ENCODE data around the gene GNGT2.

GNGT2 gene

DNA sequence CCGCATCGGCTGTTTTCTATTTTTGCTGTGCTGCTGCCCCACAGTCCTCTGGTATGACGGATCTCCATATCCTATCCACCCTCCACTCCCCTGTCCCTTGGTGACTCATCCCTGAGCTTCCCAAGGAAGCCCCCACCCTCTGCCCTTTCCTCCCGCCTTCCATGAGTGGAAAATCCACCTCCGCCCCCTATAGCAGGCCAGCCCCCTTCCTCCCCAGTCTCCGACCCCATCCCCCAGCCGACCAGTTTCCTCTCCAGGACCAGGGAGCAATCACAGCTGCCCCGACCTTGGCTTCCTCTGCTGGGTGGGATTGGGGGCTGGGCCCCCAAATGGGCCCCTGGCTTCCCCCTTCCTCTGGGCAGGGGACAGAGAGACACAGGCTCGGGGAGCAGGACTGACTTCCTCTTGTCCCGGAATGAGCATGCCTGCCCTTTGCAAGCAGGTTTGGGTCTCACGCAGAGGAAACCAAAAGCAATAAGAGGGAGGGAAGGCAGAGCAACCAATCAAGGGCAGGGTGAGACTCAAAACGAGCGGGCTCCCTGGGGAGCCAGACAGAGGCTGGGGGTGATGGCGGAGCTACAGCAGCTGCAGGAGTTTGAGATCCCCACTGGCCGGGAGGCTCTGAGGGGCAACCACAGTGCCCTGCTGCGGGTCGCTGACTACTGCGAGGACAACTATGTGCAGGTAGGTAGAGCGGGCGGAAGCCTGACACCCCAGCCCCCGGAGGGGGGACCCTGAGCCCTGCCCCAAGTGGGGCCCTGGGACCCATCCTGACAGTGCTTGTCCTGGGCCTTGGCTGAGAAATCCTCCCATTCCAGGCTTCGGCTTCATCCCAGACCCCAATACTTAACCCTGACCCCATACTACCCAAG, at the start of gene GNGT2, which contains the start of gene ABI3:
Gene GNGT2, minus strand, starts transcription at position 417 of the 872 bp plus-strand sequence. CDS start 3,152 bp downstream, outside the sequence.
Gene ABI3, plus strand, starts transcription at position 550 of the 872 bp plus-strand sequence. Its CDS starts 18 bp downstream, at position 568.
- peak; percentile 54 for DNase-seq

DNA sequence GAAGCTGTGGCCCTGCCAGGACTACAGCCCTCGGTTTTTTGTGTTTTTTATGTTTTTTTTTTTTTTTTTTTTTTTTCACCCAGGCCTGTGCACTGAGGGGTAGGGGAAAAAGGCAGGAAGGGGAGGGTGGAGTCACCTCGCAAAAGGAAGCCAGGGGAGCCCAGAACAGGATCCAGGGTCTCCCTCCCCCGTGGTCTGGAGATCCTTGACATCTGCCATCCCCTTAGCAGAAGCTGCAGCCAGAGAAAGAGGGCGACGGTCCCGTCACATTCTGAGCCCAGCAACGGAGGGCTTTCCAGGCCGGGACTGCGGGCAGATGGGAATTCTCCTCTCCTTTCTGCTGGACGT, 49.3 kb upstream of the GNGT2 start:
- DNase-seq: peak; percentile 34

DNA sequence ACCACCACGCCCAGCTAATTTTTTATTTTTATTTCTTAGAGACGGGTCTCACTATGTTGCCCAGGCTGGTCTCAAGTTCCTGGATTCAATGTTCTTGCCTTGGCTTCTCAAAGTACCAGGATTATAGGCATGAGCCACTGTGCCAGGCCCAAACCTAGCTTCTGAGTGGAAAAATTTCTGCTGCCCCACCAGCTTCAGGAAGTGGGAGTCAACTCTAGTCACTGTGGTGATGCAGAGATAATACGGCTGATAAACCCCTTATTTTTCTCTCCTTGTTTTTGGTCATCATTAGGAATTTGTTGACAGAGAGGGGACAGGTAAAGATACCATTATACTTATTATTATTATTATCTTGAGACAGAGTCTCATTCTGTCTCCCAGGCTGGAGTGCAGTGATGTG, 48.0 kb upstream of the GNGT2 start:
- peak; percentile 54 for DNase-seq

- peak; percentile 39 for DNase-seq
These were observed 44.8 kb upstream of the GNGT2 start for GRCh38 chr17:49255125-49255524.

GRCh38 chr17:49254066-49254465, 43.7 kb upstream of the GNGT2 start:
- no peak for DNase-seq

GRCh38 chr17:49252148-49252695, 41.8 kb upstream of the GNGT2 start:
- DNase-seq: peak; percentile 76

DNA sequence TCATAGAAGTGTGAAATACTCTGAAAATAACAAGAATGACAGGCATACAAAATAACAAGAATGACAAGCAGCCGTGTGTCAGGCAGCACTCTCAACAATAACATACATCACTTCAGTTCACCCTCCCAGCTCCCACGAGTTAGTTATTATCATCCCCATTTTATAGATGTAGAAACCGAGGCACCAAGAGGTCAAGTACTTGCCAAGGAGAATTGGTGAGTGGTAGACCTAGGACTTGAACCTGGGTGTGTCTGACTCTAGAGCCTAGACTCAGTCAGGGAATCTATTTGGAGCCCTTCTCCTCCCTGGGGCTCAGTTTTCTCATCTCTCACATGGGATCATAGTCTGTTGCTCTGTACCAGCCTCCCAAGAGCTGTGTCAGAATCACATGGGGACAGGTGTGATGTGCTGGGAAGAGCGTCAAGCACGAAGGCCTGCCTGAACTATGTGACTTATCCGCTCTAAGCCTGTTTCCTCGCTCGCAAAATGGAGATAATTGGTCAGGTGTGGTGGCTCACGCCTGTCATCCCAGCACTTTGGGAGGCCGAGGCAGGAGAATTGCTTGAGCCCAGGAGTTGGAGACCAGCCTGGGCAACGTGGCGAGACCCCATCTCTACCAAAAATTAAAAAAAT, 39.6 kb upstream of the GNGT2 start:
- DNase-seq: no peak

DNA sequence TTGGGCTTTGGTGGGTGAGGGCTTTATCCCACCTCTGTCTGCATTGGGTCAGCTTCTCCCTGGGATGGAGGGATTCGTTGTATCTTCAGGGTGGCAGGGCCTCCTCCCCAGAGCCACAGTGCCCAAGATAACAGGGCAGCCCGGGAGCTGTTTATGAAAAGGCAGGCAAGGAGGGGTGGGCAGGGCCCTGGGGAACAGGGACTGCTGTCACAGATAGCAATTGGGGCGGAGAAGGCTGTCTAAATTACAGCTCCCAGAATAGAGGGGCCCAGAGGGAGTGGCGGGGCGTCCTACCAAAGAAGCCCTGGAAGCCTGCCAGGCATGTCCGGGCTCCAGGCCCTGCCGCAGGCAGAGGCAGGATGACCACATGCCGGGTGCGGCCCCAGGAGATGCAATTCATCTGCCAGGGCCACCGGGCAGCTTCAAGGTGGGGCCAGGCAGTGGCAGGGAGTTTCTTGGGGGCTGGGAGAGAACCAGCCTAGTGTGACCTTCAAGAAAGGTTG, 39.0 kb upstream of the GNGT2 start:
- DNase-seq: peak; percentile 98

GRCh38 chr17:49247944-49248343, 37.6 kb upstream of the GNGT2 start:
- DNase-seq: peak; percentile 57

DNA sequence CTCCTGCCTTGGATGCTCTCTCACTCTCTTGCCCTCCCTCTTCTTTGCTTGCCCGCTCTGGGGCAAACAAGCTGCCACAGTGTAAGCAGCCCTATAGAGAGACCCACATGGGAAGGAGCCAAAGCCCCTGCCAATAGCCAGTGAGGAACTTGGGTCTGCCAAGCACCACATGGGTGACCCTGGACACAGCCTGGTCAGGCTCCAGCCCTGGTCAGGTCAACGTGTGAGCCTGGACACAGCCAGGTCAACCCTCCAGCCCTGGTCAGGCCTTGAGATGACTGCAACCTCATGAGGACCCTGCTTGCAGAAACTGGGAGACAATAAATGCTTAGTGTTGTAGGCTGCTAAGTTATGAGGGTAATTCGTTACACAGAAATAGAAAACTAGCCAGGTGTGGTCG, 34.5 kb upstream of the GNGT2 start:
- no peak for DNase-seq

DNA sequence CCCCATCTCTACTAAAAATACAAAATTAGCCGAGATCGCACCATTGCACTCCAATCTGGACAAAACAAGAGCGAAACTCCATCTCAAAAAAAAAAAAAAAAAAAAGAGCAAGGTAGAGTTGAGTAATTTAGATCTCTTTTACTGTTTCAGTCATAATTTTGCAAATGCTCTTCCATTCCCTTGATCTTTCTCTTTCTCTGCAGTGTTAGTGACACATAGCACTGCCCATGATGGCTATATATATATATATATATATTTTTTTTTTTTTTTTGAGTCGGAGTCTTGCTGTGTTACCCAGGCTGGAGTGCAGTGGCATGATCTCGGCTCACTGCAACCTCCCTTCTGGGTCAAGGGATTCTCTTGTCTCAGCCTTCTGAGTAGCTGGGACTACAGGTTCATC, 32.4 kb upstream of the GNGT2 start:
- DNase-seq: no peak

DNA sequence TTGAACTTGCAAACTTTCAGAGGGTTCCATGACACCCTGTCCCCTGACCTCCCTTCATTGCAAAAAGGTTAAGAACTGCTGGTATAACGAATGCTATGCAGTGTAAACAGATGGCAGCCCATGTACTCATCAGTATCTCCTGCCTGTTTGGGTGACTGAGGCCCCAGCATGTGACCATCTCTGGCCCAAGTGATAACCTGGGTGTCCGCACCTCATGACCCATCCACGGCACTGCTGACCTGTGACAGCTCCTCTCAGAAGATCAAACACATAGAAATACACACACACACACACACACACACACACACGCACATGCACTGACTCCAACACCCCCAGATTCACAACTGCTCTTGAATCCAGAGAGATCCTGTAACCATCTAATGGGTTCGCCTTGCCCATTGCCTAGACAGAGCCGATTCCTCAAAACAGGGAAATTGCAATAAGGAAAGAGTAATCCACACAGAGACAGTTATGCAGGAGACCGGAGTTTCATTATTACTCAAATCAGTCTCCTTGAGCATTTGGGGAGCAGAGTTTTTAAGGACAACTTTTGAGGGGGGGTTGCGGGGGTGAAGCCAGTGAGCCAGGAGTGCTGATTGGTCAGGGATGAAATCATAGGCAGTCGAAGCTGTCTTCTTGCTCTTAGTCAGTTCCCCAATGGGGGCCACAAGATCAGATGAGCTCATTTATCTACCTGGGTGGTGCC, 31.5 kb upstream of the GNGT2 start:
- DNase-seq: no peak

- DNase-seq: no peak
These were observed 30.7 kb upstream of the GNGT2 start for GRCh38 chr17:49241040-49241439.

DNA sequence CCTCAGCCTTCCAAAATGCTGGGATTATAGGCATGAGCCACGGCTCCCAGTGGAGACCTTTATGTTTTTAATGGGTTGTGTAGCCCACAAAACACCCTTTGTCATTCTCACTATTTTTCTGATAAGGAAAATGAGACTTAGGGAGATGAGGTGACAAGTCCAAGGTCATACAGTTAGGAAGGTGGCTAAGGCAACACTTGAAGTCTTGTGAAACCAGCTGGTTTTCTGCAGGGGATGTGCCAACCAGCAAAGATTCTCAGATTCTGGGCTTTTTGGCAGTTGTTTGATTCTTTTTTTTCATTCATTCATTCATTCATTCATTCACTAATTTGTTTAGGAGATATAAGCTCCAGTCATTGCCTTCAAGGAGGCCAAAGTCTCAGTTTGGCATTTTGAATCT, 30.2 kb upstream of the GNGT2 start:
- no peak for DNase-seq

- DNase-seq: no peak
These were observed 29.6 kb upstream of the GNGT2 start for GRCh38 chr17:49239963-49240362.

GRCh38 chr17:49235896-49236295, 25.5 kb upstream of the GNGT2 start:
- no peak for DNase-seq

DNA sequence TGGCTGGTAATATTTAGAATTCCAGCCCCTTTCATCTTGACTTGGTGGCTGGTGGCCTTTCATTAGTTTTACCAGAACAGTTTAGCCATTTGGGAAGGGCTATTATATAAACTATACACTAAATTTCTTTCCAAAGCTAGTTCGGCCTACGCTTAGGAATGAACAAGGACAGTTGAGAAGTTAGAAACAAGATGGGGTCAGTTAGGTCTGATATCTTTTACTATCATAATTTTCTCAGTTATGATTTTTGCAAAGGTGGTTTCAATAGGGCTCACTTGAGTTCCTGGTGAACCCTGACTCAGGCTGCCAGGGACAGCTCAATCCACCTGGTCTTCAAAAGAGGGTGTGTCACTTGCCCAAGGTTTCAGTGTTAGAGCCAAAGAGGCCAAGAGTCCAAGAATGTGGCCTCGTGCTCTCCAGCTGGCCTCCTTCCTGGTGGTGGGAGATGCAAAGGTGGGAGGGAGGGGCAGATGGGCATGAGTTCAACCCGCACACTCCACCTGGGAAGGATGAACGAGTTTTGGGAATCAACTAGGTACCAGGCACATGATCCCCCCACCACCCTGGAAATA, 24.2 kb upstream of the GNGT2 start:
- DNase-seq: no peak

DNA sequence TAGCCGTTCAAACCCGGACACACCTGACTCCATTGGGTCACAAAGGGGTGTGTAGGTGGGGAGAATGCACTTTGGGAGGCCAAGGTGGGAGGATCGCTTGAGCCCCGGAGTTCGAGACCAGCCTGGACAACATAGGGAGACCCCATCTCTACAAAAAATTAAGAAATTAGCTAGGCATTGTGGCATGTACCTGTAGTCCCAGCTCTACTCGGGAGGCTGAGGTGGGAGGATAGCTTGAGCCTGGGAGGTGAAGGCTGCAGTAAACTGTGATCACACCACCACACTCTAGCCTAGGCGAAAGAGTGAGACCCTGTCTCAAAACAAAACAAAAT, 21.2 kb upstream of the GNGT2 start:
- no peak for DNase-seq

DNA sequence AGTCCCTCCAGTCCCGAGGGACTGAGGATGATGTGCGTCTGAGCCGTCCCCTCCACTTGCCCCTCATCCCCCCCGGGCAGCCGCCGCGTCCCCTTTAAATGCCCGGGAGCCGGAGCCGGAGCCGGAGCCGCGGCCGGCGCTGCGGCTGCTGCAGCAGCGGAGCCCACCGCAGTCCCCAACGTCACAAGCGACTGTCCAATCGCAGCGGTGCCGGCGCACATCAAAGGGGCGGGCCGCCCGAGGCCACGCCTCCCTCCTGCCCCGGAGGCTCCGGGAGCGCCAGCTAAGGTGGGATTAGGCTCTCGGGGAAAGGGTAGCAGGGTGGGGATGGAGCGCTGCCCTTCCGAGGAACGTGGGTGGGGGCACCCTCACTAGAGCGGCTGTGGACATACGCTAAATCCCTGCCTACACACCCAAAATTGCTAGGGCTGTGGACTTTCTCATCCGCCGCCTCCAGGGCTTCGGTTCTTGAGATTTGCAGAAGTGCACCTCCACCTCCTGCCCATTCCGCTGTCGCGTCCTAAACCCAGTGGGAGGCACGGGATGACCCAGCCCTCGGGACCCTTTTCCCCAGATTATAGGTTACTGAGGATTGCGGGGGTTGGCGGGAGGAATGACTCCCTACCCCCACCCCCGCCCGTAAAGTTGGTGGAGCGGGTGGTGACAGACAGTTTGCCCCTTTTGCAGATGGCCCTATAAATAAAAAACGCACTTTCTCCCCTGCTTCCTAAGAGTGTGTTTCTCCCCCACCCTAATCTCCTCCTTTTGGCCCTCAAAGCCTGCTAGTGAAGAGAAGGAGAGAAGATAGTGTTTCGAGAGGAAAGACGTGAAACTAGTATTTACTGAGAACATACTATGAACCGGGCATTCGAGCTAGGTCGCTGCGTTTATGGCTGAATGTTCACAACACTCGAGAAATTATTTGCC, 20.5 kb upstream of the GNGT2 start, which contains the start of gene PHOSPHO1:
Gene PHOSPHO1, minus strand, starts transcription at position 152 of the 927 bp plus-strand sequence. CDS start 4,096 bp downstream, outside the sequence.
- DNase-seq: peak; percentile 94

DNA sequence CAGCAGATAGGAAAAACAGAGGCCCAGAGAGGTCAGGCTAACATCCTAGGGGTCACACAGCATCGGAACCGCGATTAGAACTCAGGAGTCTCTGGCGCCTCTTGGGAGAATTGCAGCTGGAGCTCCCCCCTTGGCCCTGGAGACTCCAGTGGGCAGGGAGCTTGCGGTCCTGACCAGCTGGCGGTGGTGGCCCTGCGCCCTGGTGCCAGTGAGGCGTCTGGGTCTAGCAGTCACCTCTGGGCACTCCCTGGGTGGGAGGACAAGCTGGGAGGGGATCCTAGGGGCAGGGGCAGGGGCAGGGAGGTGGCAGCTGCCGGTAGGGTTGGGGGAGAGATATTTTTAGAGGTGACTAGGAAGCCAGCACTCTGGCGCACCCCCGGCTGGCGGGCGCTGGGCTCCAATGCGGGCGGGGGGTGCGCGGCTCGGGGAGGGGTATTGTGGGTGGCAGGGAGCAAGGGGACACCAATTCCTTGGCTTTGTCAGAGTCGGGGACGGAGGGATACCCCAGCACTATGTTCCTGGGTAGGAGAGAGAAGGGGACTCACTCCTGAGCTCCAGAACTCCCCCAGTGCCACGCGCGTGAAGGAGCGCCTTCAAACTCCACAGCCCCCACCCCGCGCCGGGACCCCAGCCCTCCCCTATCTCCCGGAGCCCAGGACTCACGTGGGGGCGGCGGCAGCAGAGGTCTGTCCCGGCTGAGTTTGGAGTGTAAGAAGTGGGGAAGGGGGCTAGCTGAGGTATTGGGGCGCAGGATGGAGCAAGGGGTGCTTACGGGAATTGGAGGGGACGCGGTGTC, 19.6 kb upstream of the GNGT2 start:
- no peak for DNase-seq

Measured in hematopoietic multipotent progenitor cell treated with erythropoietin and hydrocortisone succinate and interleukin-3 and kit ligand, for 4 days (in vitro differentiated cells).